K562 (cell line): ENCODE measurements around the gene LINGO3. TPM values are rescaled to one million over a fixed set of nuclear protein-coding genes. Genes with fewer than 3 reads are reported as not detected.

Experiments used
- ATAC-seq: fragments of 200-7000 bp; cut with Tn5 transposase; 3 replicates; pipeline ENCODE4 v1.9.1; 2020; ENCODE audit warnings: moderate library complexity
- BruUV-seq: library from RNA; stranded (reverse); fragments of 400-500 nt; replicated peaks from 2 replicates; lab custom pipeline; 2021; lab: Mats Ljungman, UMichigan
- CTCF ChIA-PET: fragments of 300-600 bp; formaldehyde crosslinking; extraction: SDS; loops from one replicate; lab custom pipeline; 2021; ENCODE audit warnings: low intra/inter-chr PET ratio; lab: Yijun Ruan, JAX
- POLR2A ChIA-PET: fragments of 300-600, 350-650 bp; sonication (Branson Sonifier 250); formaldehyde crosslinking; extraction: SDS; loops from one replicate; lab custom pipeline; 2021; ENCODE audit warnings: antibody characterized with exemption, inconsistent platforms; lab: Yijun Ruan, JAX
- DNase-seq, 4 experiments: peaks; one replicate each; pipeline versions ENCODE4 v3.0.0 to v3.0.0-alpha.2; 2011 to 2018; ENCODE audit warnings: low spot score in 3 of 4, mixed read lengths in 3 of 4; ENCODE audit errors: extremely low read depth in 1 of 4
- FAIRE-seq: peaks from 2 replicates; lab custom pipeline; 2011; peaks lifted over from hg19 to GRCh38; lab: Jason Lieb, UNC
- H2AFZ ChIP-seq: 2 replicates; pipeline ENCODE4 v1.6.0; 2011; ENCODE audit warnings: low read depth, low read length, control low read depth, inconsistent platforms
- H3K27ac ChIP-seq: fragments of 200-600 bp; 3 replicates; pipeline ENCODE4 v1.8.0; 2011; ENCODE audit warnings: low read depth, mild to moderate bottlenecking, control low read depth, inconsistent platforms, low read length, moderate library complexity, mixed read lengths; ENCODE audit errors: extremely low read depth
- H3K27me3 ChIP-seq, 2 experiments: fragments of 300-600 bp in 1 of 2; 2 replicates in 1 of 2; 3 replicates in 1 of 2; pipeline versions ENCODE4 v1.6.0 to v1.8.0; 2011; ENCODE audit warnings: inconsistent platforms in 2 of 2, low read length in 2 of 2, mild to moderate bottlenecking in 1 of 2, mixed read lengths in 1 of 2, moderate library complexity in 1 of 2; ENCODE audit not compliant: control insufficient read depth in 2 of 2, insufficient read depth in 2 of 2
- H3K36me3 ChIP-seq: fragments of 300-600 bp; 3 replicates; pipeline ENCODE4 v1.8.0; 2011; ENCODE audit warnings: mild to moderate bottlenecking, low read length, inconsistent platforms; ENCODE audit not compliant: control insufficient read depth, insufficient read depth
- H3K4me1 ChIP-seq, 2 experiments: fragments of 200-600 bp in 1 of 2; replicated peaks in 1 of 2; 2 replicates in 1 of 2; 3 replicates in 1 of 2; pipeline versions ENCODE4 v1.5.1 to v1.8.0; 2011; ENCODE audit warnings: inconsistent platforms in 2 of 2, low read length in 2 of 2, mild to moderate bottlenecking in 1 of 2, mixed read lengths in 1 of 2, moderate library complexity in 1 of 2; ENCODE audit not compliant: control insufficient read depth in 2 of 2, insufficient read depth in 2 of 2
- H3K4me2 ChIP-seq: 2 replicates; pipeline ENCODE4 v1.6.1; 2011; ENCODE audit warnings: low read length, control low read depth, inconsistent platforms, mixed read lengths; ENCODE audit not compliant: insufficient read depth
- H3K4me3 ChIP-seq: fragments of 200-600 bp; sonication (generic), shearing (Covaris generic); 2 replicates; pipeline ENCODE4 v1.5.1; 2016; ENCODE audit warnings: control low read depth, inconsistent platforms
- H3K79me2 ChIP-seq: fragments of 200-600 bp; 3 replicates; pipeline ENCODE4 v1.8.0; 2011; ENCODE audit warnings: low read length, inconsistent platforms; ENCODE audit not compliant: control insufficient read depth, insufficient read depth
- H3K9ac ChIP-seq, 2 experiments: 2 replicates each; pipeline versions ENCODE4 v1.6.0 to v1.6.1; 2011; ENCODE audit warnings: low read depth in 2 of 2, low read length in 2 of 2, control low read depth in 1 of 2, inconsistent platforms in 1 of 2, mild to moderate bottlenecking in 1 of 2, mixed read lengths in 1 of 2; ENCODE audit not compliant: insufficient read depth in 1 of 2
- H3K9me1 ChIP-seq: one replicate; pipeline ENCODE4 v1.6.0; 2011; ENCODE audit warnings: inconsistent platforms, mild to moderate bottlenecking, low read length, moderate library complexity; ENCODE audit not compliant: control insufficient read depth, insufficient read depth
- H3K9me3 ChIP-seq: replicated peaks from 2 replicates; pipeline ENCODE4 v1.5.1; 2011; ENCODE audit warnings: low read depth, low read length, inconsistent platforms; ENCODE audit not compliant: control insufficient read depth, insufficient read depth
- H4K20me1 ChIP-seq: replicated peaks from 2 replicates; pipeline ENCODE4 v1.6.1; 2011; ENCODE audit warnings: low read length, inconsistent platforms, mixed read lengths; ENCODE audit not compliant: control insufficient read depth, insufficient read depth
- ETV5 ChIP-seq: sonication (generic); formaldehyde crosslinking; IDR thresholded peaks from 2 replicates; pipeline ENCODE4 v1.4.0; 2020; ENCODE audit warnings: low read depth, mild to moderate bottlenecking, missing genetic modification reagents
- HDGF ChIP-seq: fragments of 450-650 bp; IDR thresholded peaks from 2 replicates; pipeline ENCODE4 v1.6.1; 2016
- POU5F1 ChIP-seq: fragments of 150-350 bp; IDR thresholded peaks from 2 replicates; pipeline ENCODE4 v1.6.1; 2014; ENCODE audit warnings: borderline replicate concordance, low read length, low read depth, mild to moderate bottlenecking; ENCODE audit not compliant: partially characterized antibody
- THRB ChIP-seq: fragments of 450-650 bp; formaldehyde crosslinking; conservative IDR thresholded peaks from 2 replicates; pipeline ENCODE4 v1.4.0; 2022; ENCODE audit warnings: mild to moderate bottlenecking, missing genetic modification characterization
- WGBS: fragments of 100-300 bp; shearing (Covaris generic); methylation state at CpG from one replicate; pipeline ENCODE4 v1.1.6; 2016; ENCODE audit warnings: low coverage, mixed read lengths; ENCODE audit not compliant: insufficient coverage; ENCODE audit errors: missing lambda C conversion rate; 5-methylcytosine and 5-hydroxymethylcytosine counted together
- in situ Hi-C: fragments of 300-500 bp; cut with MboI; formaldehyde crosslinking; loops from 4 replicates; pipeline ENCODE4 v1.15.0; 2018; ENCODE audit warnings: inconsistent platforms, mixed read lengths
- intact Hi-C: fragments of 100-400 bp; cut with micrococcal nuclease; formaldehyde crosslinking; loops from 2 replicates; pipeline ENCODE4 v1.14.2; 2022
- polyA plus RNA-seq, 8 experiments: library from polyadenylated mRNA; depleted of rRNA in 4 of 8; stranded (reverse) in 5 of 8; unstranded in 3 of 8; fragments of >200 nt; fragmentation: Nextera tagmentation in 2 of 8; fragmentation: Illumina TruSeq in 1 of 8; extraction: Ambion mirVana in 2 of 8; extraction: Trizol in 1 of 8; gene quantifications; 2 replicates each; pipeline versions ENCODE4 v1.2.1 to v1.2.3, GENCODE V29; 2011 to 2014; ENCODE audit warnings: inconsistent platforms in 1 of 8, missing spikeins in 1 of 8
- total RNA-seq, 7 experiments: library from RNA; depleted of rRNA in 6 of 7; stranded (reverse); fragments of >200 nt in 6 of 7; fragmentation: Illumina TruSeq in 2 of 7; extraction: Trizol in 2 of 7; gene quantifications; 2 replicates each; pipeline versions ENCODE4 v1.2.1 to v1.2.3, GENCODE V29; 2011 to 2021; ENCODE audit warnings: low replicate concordance in 1 of 7

LINGO3 gene
- total and polyA plus RNA-seq, 9 of the 15 experiments (the other 6 are each of a cell fraction or from before 2014, with no cell fraction given), result 0.03 to 0.05 (median 0.03) TPM; not detected in 6

- peak overlapping the region in 1 of 2 experiments; percentile 86; a peak in 2 of 4 replicates for H3K9ac ChIP-seq
- no peak overlapping the region for H3K4me3 ChIP-seq
- no peak overlapping the region for H2AFZ ChIP-seq
- no peaks in the 10 kb centered on the region for H3K9me1 ChIP-seq
- CTCF ChIA-PET, result no interaction called here
- no TSS peak for BruUV-seq
- no peaks in the 10 kb centered on the region for H3K9me3 ChIP-seq
- no peak for FAIRE-seq
- peaks cover 28 to 71% of the 10 kb centered on the region in 2 experiments; a peak in 4 of 5 replicates for H3K4me1 ChIP-seq
- no peak overlapping the region; the same call in 1 of the 2 replicates for H3K4me2 ChIP-seq
- no peaks in the 10 kb centered on the region for H4K20me1 ChIP-seq
- no peak overlapping the region for H3K27ac ChIP-seq
- 76% methylated on average over 7 of the region's 10 CpGs for WGBS
- in situ Hi-C loops (no loop called here), intact Hi-C loops (no loop called here)
- H3K79me2 ChIP-seq, result peaks cover 89% of the 10 kb centered on the region
- ATAC-seq, result no peak
- no peak for TF ChIP-seq ETV5
- no peak for TF ChIP-seq POU5F1
- 0 out of 2 replicates have a peak, but pooled peaks have one; percentile 30 for TF ChIP-seq HDGF
- TF ChIP-seq THRB (CRISPR knock-in tag), result 0 out of 2 replicates have a peak, but pooled peaks have one; percentile 26
- DNase-seq, result no peak
- peaks cover 37% of the 10 kb centered on the region for H3K36me3 ChIP-seq
- H3K27me3 ChIP-seq, result no peaks in the 10 kb centered on the region
- POLR2A ChIA-PET, result no interaction called here
Measured at GRCh38 chr19:2330255-2330631, 22.3 kb upstream of the LINGO3 start.
